ENCODE measurements around the gene ZMIZ1. TPM values are rescaled to one million over a fixed set of nuclear protein-coding genes. Genes with fewer than 3 reads are reported as not detected.

ZMIZ1 gene
- total RNA-seq, 1 donor from 2014 or later = 6.3 TPM

- H3K36me3 ChIP-seq (ENCODE audit: control insufficient read depth, insufficient read depth, low read length) = peaks cover 25% of the 10 kb centered on the region
- no peak overlapping the region for H3K4me3 ChIP-seq (ENCODE audit: low read depth, low read length)
- TF ChIP-seq CTCF (IDR thresholded peaks at IDR 0.05; ENCODE audit: insufficient read depth, low read length, severe bottlenecking) = no peak
- FAIRE-seq (no peak), DNase-seq (ENCODE audit: low read depth) (no peak)
- no peaks in the 10 kb centered on the region for H3K27me3 ChIP-seq (ENCODE audit: control insufficient read depth, insufficient read depth, low read length)
Observed at GRCh38 chr10:79144351-79145173, 75.8 kb downstream of the ZMIZ1 start.

DNA sequence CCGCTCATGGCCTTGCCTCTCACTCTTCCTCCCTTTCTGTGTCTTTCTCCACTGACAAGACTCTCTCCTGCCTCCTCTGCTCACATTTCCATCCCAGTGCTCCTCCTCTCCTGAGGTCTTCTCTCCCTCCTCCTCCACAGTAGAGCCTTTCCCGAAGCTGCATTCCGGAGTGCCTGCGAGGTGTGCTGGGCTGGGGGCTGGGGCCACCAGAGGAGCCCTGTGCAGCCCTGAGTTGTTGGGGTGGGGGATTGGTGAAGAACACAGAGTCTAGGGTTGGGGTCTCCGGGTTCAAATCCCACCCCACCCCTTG, 76.4 kb downstream of the ZMIZ1 start:
- DNase-seq (ENCODE audit: low read depth) = no peak
- no peak for TF ChIP-seq CTCF (IDR thresholded peaks at IDR 0.05; ENCODE audit: insufficient read depth, low read length, severe bottlenecking)
- Histone ChIP-seq H3K4me3 (ENCODE audit: low read depth, low read length) (no peak overlapping the region), H3K27me3 (ENCODE audit: control insufficient read depth, insufficient read depth, low read length) (no peaks in the 10 kb centered on the region), H3K36me3 (ENCODE audit: control insufficient read depth, insufficient read depth, low read length) (peaks cover 20% of the 10 kb centered on the region)
- FAIRE-seq = no peak

DNA sequence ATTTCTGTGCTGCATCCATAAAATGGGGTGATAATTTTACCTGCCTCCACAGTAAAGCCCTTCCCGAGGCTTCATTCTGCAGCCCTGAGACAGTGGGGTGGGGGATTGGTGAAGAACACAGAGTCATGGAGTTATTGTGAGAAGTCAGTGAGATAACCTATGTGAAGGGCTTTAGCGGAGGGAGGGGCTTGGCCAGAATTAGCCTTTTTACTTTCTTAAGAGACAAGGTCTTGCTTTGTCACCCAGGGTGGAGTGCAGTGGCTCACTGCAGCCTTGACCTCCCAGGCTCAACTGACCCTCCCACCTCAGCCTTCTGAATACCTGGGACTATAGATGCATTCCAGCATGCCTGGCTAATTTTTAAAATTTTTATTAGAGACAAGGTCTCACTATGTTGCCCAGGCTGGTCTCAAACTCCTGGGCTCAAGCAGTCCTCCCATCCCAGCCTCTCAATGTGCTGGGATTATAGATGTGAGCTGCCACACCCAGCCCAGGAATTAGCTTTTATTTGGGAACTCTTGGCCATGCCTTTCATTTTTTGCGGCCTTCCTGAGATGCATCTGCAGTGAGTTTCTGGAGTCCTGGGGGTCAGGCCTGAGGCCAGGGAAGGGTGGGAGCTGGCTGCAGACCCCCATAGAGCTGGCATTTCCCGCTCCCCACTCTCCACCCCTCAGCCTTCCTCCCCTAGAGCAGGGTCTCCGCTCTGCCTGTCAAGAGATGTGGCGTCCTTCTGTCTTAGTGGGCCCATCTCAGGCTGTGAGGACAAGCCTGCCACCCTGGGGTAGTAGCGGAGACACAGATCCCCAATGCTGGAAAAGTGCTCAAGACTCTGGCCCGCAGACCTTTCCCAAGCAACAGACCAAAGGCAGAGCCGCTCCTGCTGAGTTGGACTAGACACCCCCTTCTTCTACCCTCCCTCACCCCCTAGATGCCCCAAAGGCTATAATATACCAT, 77.0 kb downstream of the ZMIZ1 start:
- Histone ChIP-seq H3K36me3 (ENCODE audit: control insufficient read depth, insufficient read depth, low read length) (peaks cover 21% of the 10 kb centered on the region), H3K27me3 (ENCODE audit: control insufficient read depth, insufficient read depth, low read length) (no peaks in the 10 kb centered on the region), H3K4me3 (ENCODE audit: low read depth, low read length) (no peak overlapping the region)
- FAIRE-seq = no peak
- no peak for TF ChIP-seq CTCF (IDR thresholded peaks at IDR 0.05; ENCODE audit: insufficient read depth, low read length, severe bottlenecking)
- no peak for DNase-seq (ENCODE audit: low read depth)

- no peak overlapping the region for H3K4me3 ChIP-seq (ENCODE audit: low read depth, low read length)
- no peak for TF ChIP-seq CTCF (IDR thresholded peaks at IDR 0.05; ENCODE audit: insufficient read depth, low read length, severe bottlenecking)
- no peak for FAIRE-seq
- H3K27me3 ChIP-seq (ENCODE audit: control insufficient read depth, insufficient read depth, low read length) = no peaks in the 10 kb centered on the region
- DNase-seq (ENCODE audit: low read depth) = no peak
- peaks cover 18% of the 10 kb centered on the region for H3K36me3 ChIP-seq (ENCODE audit: control insufficient read depth, insufficient read depth, low read length)
Observed at GRCh38 chr10:79146611-79147130, 77.9 kb downstream of the ZMIZ1 start.

DNA sequence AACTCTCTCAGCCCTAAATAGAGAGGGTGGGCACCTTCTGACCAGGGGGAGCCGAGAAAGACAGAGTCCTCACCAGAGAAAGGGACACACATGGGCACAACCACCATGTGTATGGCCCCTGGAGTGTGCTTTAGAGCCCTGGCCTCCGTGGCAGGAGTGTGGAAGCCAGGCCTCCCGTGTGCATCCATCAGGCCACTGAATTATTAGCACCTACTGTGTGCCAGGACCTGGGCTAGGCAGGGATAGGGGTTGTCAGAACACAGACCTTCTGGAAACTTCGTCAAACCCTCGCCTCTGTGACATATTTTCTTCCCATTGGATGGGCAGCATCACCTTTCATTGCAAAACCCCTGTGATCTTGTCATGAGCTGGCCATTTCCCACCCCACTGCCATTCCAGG, 78.5 kb downstream of the ZMIZ1 start:
- FAIRE-seq = no peak
- no peak for DNase-seq (ENCODE audit: low read depth)
- TF ChIP-seq CTCF (IDR thresholded peaks at IDR 0.05; ENCODE audit: insufficient read depth, low read length, severe bottlenecking) = no peak
- Histone ChIP-seq H3K36me3 (ENCODE audit: control insufficient read depth, insufficient read depth, low read length) (peaks cover 17% of the 10 kb centered on the region), H3K4me3 (ENCODE audit: low read depth, low read length) (no peak overlapping the region), H3K27me3 (ENCODE audit: control insufficient read depth, insufficient read depth, low read length) (no peaks in the 10 kb centered on the region)

Measured in bronchial epithelial cell (primary cell).